GM03348 (cell line): ENCODE measurements around the gene TNRC6C.

Source experiments
- DNase-seq: peaks from one replicate; pipeline ENCODE4 v3.0.0; 2012; ENCODE audit warnings: low spot score

Gene TNRC6C

GRCh38 chr17:78012428-78012827, 53.9 kb downstream of the TNRC6C start:
- DNase-seq = no peak

- peak; percentile 77 for DNase-seq
These were observed 55.4 kb downstream of the TNRC6C start for GRCh38 chr17:78013683-78014467.

GRCh38 chr17:78014646-78015045, 56.1 kb downstream of the TNRC6C start:
- DNase-seq = no peak

GRCh38 chr17:78016852-78017251, 58.3 kb downstream of the TNRC6C start:
- DNase-seq = no peak

- DNase-seq = peak; percentile 47
These were observed 61.0 kb downstream of the TNRC6C start for GRCh38 chr17:78019367-78019975.

- DNase-seq = no peak
These were observed 61.6 kb downstream of the TNRC6C start for GRCh38 chr17:78019976-78020716.

- DNase-seq = peak; percentile 11
These were observed 62.2 kb downstream of the TNRC6C start for GRCh38 chr17:78020717-78021108.

- DNase-seq = peak; percentile 75
These were observed 63.9 kb downstream of the TNRC6C start for GRCh38 chr17:78022425-78022824.

- DNase-seq = no peak
These were observed 64.5 kb downstream of the TNRC6C start for GRCh38 chr17:78023042-78023441.

GRCh38 chr17:78026381-78026780, 67.9 kb downstream of the TNRC6C start:
- DNase-seq = peak; percentile 40

- no peak for DNase-seq
These were observed 68.6 kb downstream of the TNRC6C start for GRCh38 chr17:78027121-78027520.

- DNase-seq = no peak
These were observed 71.2 kb downstream of the TNRC6C start for GRCh38 chr17:78029697-78030096.

- no peak for DNase-seq
These were observed 72.9 kb downstream of the TNRC6C start for GRCh38 chr17:78031435-78031834.

- peak; percentile 70 for DNase-seq
These were observed 73.7 kb downstream of the TNRC6C start for GRCh38 chr17:78032166-78032565.

- no peak for DNase-seq
These were observed 76.1 kb downstream of the TNRC6C start for GRCh38 chr17:78034429-78035091.

- no peak for DNase-seq
These were observed 78.8 kb downstream of the TNRC6C start for GRCh38 chr17:78037280-78037679.

- DNase-seq = no peak
These were observed 80.3 kb downstream of the TNRC6C start for GRCh38 chr17:78038748-78039288.

GRCh38 chr17:78039581-78039980, 81.1 kb downstream of the TNRC6C start:
- DNase-seq = no peak

GRCh38 chr17:78040440-78041385, 82.2 kb downstream of the TNRC6C start:
- DNase-seq = peak; percentile 83

GRCh38 chr17:78041386-78042179, 83.1 kb downstream of the TNRC6C start:
- DNase-seq = peak; percentile 41
